OCI-LY3 (cell line): ENCODE measurements around the gene PLEKHB2.

ENCODE experiments used
- H2AFZ ChIP-seq: fragments of 200-600, 300-600 bp; shearing (Covaris generic); 2 replicates; pipeline ENCODE4 v1.6.0; 2014; ENCODE audit warnings: antibody characterized with exemption, low read depth, low read length
- H3K27ac ChIP-seq: fragments of 200-600, 300-600 bp; sonication (generic); 2 replicates; pipeline ENCODE4 v1.5.1; 2014; ENCODE audit warnings: mild to moderate bottlenecking, low read length, moderate library complexity, mixed read lengths
- H3K27me3 ChIP-seq: fragments of 200-600, 300-600 bp; sonication (generic); 2 replicates; pipeline ENCODE4 v1.6.1; 2014; ENCODE audit warnings: low read depth, low read length, mixed read lengths
- H3K36me3 ChIP-seq: fragments of 200-600, 300-600 bp; sonication (generic); replicated peaks from 2 replicates; pipeline ENCODE3; 2014; ENCODE audit warnings: low read depth, low read length, mixed read lengths
- H3K4me1 ChIP-seq: fragments of 300-600, 200-600 bp; sonication (generic); 2 replicates; pipeline ENCODE4 v1.6.1; 2014; ENCODE audit warnings: low read length, mixed read lengths
- H3K4me2 ChIP-seq: fragments of 200-600, 300-600 bp; sonication (generic); 2 replicates; pipeline ENCODE4 v1.6.1; 2014; ENCODE audit warnings: low read length, mixed read lengths
- H3K4me3 ChIP-seq: fragments of 300-600, 200-600 bp; sonication (generic); 2 replicates; pipeline ENCODE4 v1.5.1; 2014; ENCODE audit warnings: antibody characterized with exemption, mild to moderate bottlenecking, low read length, moderate library complexity
- H3K79me2 ChIP-seq: fragments of 300-600, 200-600 bp; shearing (Covaris generic); 2 replicates; pipeline ENCODE4 v1.6.1; 2014; ENCODE audit warnings: mild to moderate bottlenecking, low read length, mixed read lengths
- H3K9ac ChIP-seq: fragments of 300-600, 200-600 bp; shearing (Covaris generic); 2 replicates; pipeline ENCODE4 v1.6.0; 2014; ENCODE audit warnings: mild to moderate bottlenecking, low read length, moderate library complexity
- H3K9me3 ChIP-seq: fragments of 200-600, 300-600 bp; shearing (Covaris generic); 2 replicates; pipeline ENCODE4 v1.6.1; 2014; ENCODE audit warnings: low read length, mixed read lengths; ENCODE audit not compliant: insufficient read depth
- H4K20me1 ChIP-seq: fragments of 200-600, 300-600 bp; sonication (generic); 2 replicates; pipeline ENCODE4 v1.6.1; 2016; ENCODE audit warnings: low read length, mixed read lengths; ENCODE audit not compliant: insufficient read depth
- EZH2phosphoT487 ChIP-seq: fragments of 200-600 bp; shearing (Covaris generic); IDR thresholded peaks from 2 replicates; pipeline ENCODE4 v1.6.1; 2018; ENCODE audit warnings: antibody characterized with exemption, mixed run types, low read depth
- TF ChIP-seq, protein P1 (sequence below): fragments of 200-600, 300-600 bp; sonication (generic); IDR thresholded peaks from 2 replicates; pipeline ENCODE4 v1.5.1; 2014; ENCODE audit warnings: antibody characterized with exemption, low read length, low read depth

PLEKHB2 gene

DNA sequence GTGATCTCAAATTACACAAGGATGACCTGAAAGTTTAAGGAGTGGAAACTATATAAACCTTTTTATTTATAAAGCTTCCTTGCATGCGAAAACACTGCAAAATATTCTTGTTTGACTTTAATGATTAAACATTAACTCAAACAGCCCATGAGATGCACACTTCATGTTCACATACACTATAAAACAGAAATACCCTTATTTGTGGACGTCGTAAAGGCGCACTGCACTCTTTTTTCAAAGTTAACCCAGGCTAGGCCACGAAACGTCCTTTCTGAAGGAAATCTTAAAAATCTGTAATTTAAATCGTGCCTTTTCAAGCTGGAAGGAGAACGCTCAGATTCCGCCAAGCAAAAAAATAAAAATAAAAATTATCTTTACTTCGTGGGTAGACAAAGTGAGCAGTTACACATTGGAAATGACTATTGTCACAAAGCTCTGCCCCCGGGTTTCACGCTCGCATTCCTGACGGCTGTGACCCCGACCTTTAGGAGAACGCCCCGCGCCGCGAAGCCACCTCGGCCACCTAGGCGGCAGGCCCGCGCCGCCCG is 12.6 kb upstream of the PLEKHB2 start:
- Histone ChIP-seq H4K20me1 (peaks cover 23% of the 10 kb centered on the region), H3K4me2 (peak overlapping the region; percentile 80), H3K4me3 (peak overlapping the region; percentile 90), H3K27ac (peak overlapping the region; percentile 42), H3K27me3 (no peaks in the 10 kb centered on the region), H3K36me3 (peaks cover 18% of the 10 kb centered on the region), H3K9ac (peak overlapping the region; percentile 73), H3K79me2 (peaks cover 57% of the 10 kb centered on the region), H2AFZ (no peak overlapping the region), H3K9me3 (no peaks in the 10 kb centered on the region), H3K4me1 (peaks cover 19% of the 10 kb centered on the region)
- TF ChIP-seq, protein P1, sequence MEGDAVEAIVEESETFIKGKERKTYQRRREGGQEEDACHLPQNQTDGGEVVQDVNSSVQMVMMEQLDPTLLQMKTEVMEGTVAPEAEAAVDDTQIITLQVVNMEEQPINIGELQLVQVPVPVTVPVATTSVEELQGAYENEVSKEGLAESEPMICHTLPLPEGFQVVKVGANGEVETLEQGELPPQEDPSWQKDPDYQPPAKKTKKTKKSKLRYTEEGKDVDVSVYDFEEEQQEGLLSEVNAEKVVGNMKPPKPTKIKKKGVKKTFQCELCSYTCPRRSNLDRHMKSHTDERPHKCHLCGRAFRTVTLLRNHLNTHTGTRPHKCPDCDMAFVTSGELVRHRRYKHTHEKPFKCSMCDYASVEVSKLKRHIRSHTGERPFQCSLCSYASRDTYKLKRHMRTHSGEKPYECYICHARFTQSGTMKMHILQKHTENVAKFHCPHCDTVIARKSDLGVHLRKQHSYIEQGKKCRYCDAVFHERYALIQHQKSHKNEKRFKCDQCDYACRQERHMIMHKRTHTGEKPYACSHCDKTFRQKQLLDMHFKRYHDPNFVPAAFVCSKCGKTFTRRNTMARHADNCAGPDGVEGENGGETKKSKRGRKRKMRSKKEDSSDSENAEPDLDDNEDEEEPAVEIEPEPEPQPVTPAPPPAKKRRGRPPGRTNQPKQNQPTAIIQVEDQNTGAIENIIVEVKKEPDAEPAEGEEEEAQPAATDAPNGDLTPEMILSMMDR: no peak
- TF ChIP-seq EZH2phosphoT487: no peak

DNA sequence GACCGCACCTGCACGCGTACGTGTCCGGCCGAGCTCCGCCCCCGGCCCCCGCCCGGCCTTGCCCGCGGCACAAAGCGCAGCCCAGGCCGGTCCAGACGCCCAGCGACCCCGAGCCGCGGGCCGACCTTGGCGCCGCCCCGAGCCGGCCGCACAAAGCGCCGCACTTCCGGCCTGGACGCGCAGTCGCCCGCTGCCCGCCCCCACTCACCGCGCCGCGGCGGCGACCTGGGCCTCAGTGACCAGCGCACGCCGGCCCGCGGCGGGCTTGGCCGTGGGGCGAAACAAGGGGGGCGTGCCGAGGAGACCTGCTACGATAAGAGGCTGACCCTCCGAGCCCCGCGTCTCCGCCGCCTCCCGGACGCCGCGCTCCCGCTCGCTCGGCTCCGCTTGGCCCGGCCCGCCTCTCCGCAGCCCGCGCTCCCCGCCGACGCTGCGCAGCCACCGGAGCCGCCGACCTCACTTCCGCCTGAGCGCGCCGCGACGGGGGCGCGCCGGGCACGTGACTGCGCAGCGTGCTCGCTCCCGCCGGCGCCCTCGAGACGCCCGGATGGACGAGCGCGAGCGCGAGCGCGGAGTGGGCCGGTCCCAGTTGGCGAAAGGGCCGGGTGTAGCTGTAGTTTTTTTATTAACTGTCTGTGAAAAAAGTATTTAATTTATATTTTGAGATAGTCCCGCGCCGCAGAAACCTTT is 12.0 kb upstream of the PLEKHB2 start, which contains the start of gene FAM168B:
Gene FAM168B, minus strand, starts transcription at position 455 of the 690 bp plus-strand sequence. CDS start 10,814 bp downstream, outside the sequence.
- H3K4me3 ChIP-seq: peak within 1 kb of the TSS; percentile 90
- peak within 1 kb of the TSS; percentile 88 for H3K4me2 ChIP-seq
- no peaks in the 10 kb centered on the region for H3K9me3 ChIP-seq
- peaks cover 51% of the 10 kb centered on the region for H3K79me2 ChIP-seq
- peaks cover 19% of the 10 kb centered on the region for H3K4me1 ChIP-seq
- H4K20me1 ChIP-seq: peaks cover 18% of the 10 kb centered on the region
- no peaks in the 10 kb centered on the region for H3K27me3 ChIP-seq
- H3K27ac ChIP-seq: peak within 1 kb of the TSS; percentile 56
- no peak for TF ChIP-seq EZH2phosphoT487
- TF ChIP-seq, protein P1: no peak
- peaks cover 12% of the 10 kb centered on the region for H3K36me3 ChIP-seq
- H3K9ac ChIP-seq: peak within 1 kb of the TSS; percentile 81
- H2AFZ ChIP-seq: peak within 1 kb of the TSS; percentile 47; the same call in 1 of the 2 replicates

DNA sequence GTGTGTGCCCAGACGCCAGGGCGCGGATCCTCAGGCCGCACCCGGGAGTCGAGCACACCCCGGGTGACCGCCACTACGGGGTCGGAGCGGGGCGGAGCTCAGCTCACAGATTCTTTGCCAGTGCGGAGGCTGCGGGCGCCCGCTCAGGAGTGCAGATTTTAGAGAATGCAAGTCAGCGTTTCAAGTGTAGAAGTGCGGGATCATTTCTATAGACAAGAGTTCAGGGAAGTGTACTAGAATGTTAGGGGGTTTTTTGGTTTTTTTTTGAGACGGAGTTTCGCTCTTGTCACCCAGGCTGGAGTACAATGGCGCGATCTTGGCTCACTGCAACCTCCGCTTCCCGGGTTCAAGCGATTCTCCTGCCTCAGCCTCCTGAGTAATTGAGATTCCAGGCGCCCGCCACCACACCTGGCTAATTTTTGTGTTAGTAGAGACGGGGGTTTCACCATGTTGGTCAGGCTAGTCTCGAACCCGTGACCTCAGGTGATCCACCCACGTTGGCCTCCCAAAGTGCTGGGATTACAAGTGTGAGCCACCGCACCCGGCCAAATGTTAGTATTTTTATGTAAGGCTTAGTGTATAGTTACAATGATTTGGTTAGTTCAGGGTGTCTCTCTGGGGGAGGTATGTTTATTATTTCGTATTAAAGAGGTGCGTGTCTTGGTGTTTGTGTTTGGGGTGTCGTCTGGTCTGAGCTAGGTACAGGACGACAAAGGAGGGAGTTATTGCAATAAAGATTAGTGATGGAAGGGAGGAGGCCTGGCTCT is 11.3 kb upstream of the PLEKHB2 start:
- Histone ChIP-seq H2AFZ (peak overlapping the region; percentile 47; the same call in 1 of the 2 replicates), H3K4me3 (peak overlapping the region; percentile 90), H3K36me3 (peaks cover 6% of the 10 kb centered on the region), H3K27me3 (no peaks in the 10 kb centered on the region), H4K20me1 (peaks cover 18% of the 10 kb centered on the region), H3K9ac (peak overlapping the region; percentile 81), H3K4me1 (peaks cover 19% of the 10 kb centered on the region), H3K9me3 (no peaks in the 10 kb centered on the region), H3K4me2 (peak overlapping the region; percentile 88), H3K79me2 (peaks cover 43% of the 10 kb centered on the region), H3K27ac (peak overlapping the region; percentile 56)
- TF ChIP-seq, protein P1: no peak
- no peak for TF ChIP-seq EZH2phosphoT487
